Tibial nerve (tissue), 4 donors: ENCODE measurements around the gene SIRPA.

ENCODE experiments used
- CTCF ChIP-seq, 5 experiments: fragments of 200-600 bp in 3 of 5; fragments of 450-650 bp in 2 of 5; sonication (generic) in 3 of 5; IDR thresholded peaks; one replicate each; pipeline ENCODE4 v1.5.1; 2016 to 2019; ENCODE audit warnings: antibody characterized with exemption in 5 of 5, mild to moderate bottlenecking in 3 of 5, moderate library complexity in 2 of 5
- EP300 ChIP-seq, 2 donors: sonication (generic); formaldehyde crosslinking; IDR thresholded peaks; one replicate each; pipeline ENCODE4 v1.6.1; 2017; ENCODE audit warnings: antibody characterized with exemption in 2 of 2, mild to moderate bottlenecking in 1 of 2
- POLR2A ChIP-seq, 2 donors: fragments of 450-650 bp; IDR thresholded peaks; one replicate each; pipeline ENCODE4 v1.6.1; 2017; ENCODE audit warnings: antibody characterized with exemption in 2 of 2, mild to moderate bottlenecking in 2 of 2, moderate library complexity in 2 of 2

- TF ChIP-seq CTCF (IDR thresholded peaks at IDR 0.05) (no peak), POLR2A (IDR thresholded peaks at IDR 0.05) (no peak), EP300 (IDR thresholded peaks at IDR 0.05) (peak in 1 of 2 donors; percentile 47)
Observed at GRCh38 chr20:1946762-1947534, 51.7 kb downstream of the SIRPA start.
